Measurements from ENCODE around the gene NUDT17. TPM values are rescaled to one million over a fixed set of nuclear protein-coding genes. Genes with fewer than 3 reads are reported as not detected.
"Not testable (repeated sequence)": the region's sequence is repeated elsewhere in the genome, so short reads cannot be mapped to it uniquely, and the experiment has no call there.

NUDT17 gene
- 5.6 and 9.2 TPM in 2 replicates for total RNA-seq

GRCh38 chr1:145845514-145846161 is at the start of gene NUDT17:
TSS of gene NUDT17 (plus strand) at chr1:145845630. CDS start at chr1:145845641, 11 bp downstream.
- peak; percentile 31 for DNase-seq (ENCODE audit: low read depth)

- no peak for DNase-seq (ENCODE audit: low read depth)
These were observed 48.7 kb upstream of the NUDT17 start for GRCh38 chr1:145796753-145797152.

GRCh38 chr1:145799806-145800205 is 45.6 kb upstream of the NUDT17 start:
- no peak for DNase-seq (ENCODE audit: low read depth)

- DNase-seq (ENCODE audit: low read depth), result peak; percentile 58
These were observed 41.0 kb upstream of the NUDT17 start for GRCh38 chr1:145804235-145805045.

- DNase-seq (ENCODE audit: low read depth), result peak; percentile 49
These were observed 40.4 kb upstream of the NUDT17 start for GRCh38 chr1:145805057-145805456.

- DNase-seq (ENCODE audit: low read depth), result no peak
These were observed 39.0 kb upstream of the NUDT17 start for GRCh38 chr1:145806408-145806807.

- no peak for DNase-seq (ENCODE audit: low read depth)
These were observed 38.6 kb upstream of the NUDT17 start for GRCh38 chr1:145806844-145807243.

- not testable (repeated sequence) for DNase-seq (ENCODE audit: low read depth)
These were observed 32.2 kb upstream of the NUDT17 start for GRCh38 chr1:145812977-145813810.

- DNase-seq (ENCODE audit: low read depth), result peak; percentile 88
These were observed 27.3 kb upstream of the NUDT17 start for GRCh38 chr1:145818095-145818494.

GRCh38 chr1:145822779-145823331 is 22.6 kb upstream of the NUDT17 start:
- DNase-seq (ENCODE audit: low read depth), result not testable (repeated sequence)

GRCh38 chr1:145823565-145824498 is 21.6 kb upstream of the NUDT17 start, which contains the start of the genes POLR3C and RNF115:
TSS of gene POLR3C (plus strand) at chr1:145824200. CDS start at chr1:145825777, 1,577 bp downstream.
TSS of gene RNF115 (minus strand) at chr1:145824095. CDS start at chr1:145823873, 222 bp downstream.
- DNase-seq (ENCODE audit: low read depth), result peak; percentile 67

GRCh38 chr1:145824499-145824842 is 21.0 kb upstream of the NUDT17 start:
- DNase-seq (ENCODE audit: low read depth), result no peak

GRCh38 chr1:145826030-145826429 is 19.4 kb upstream of the NUDT17 start:
- no peak for DNase-seq (ENCODE audit: low read depth)

- no peak for DNase-seq (ENCODE audit: low read depth)
These were observed 17.5 kb upstream of the NUDT17 start for GRCh38 chr1:145827966-145828365.

GRCh38 chr1:145828367-145829026 is 16.9 kb upstream of the NUDT17 start:
- DNase-seq (ENCODE audit: low read depth), result no peak

GRCh38 chr1:145830810-145831209 is 14.6 kb upstream of the NUDT17 start:
- DNase-seq (ENCODE audit: low read depth), result not testable (repeated sequence)

- no peak for DNase-seq (ENCODE audit: low read depth)
These were observed 7.8 kb upstream of the NUDT17 start for GRCh38 chr1:145837656-145838055.

GRCh38 chr1:145843031-145843430 is 2.4 kb upstream of the NUDT17 start:
- no peak for DNase-seq (ENCODE audit: low read depth)

- no peak for DNase-seq (ENCODE audit: low read depth)
These were observed 301 bp upstream of the NUDT17 start for GRCh38 chr1:145845144-145845513.

- DNase-seq (ENCODE audit: low read depth), result no peak
These were observed 777 bp downstream of the NUDT17 start for GRCh38 chr1:145846201-145846612.
